DMS 273 treated with DMSO at 0.1 percent for 48 hours (cell line): ENCODE results near the gene FADS6.

Experiments used
- DNase-seq: peaks from one replicate; lab custom pipeline; 2025; lab: John Stamatoyannopoulos, UW

The FADS6 gene

DNA sequence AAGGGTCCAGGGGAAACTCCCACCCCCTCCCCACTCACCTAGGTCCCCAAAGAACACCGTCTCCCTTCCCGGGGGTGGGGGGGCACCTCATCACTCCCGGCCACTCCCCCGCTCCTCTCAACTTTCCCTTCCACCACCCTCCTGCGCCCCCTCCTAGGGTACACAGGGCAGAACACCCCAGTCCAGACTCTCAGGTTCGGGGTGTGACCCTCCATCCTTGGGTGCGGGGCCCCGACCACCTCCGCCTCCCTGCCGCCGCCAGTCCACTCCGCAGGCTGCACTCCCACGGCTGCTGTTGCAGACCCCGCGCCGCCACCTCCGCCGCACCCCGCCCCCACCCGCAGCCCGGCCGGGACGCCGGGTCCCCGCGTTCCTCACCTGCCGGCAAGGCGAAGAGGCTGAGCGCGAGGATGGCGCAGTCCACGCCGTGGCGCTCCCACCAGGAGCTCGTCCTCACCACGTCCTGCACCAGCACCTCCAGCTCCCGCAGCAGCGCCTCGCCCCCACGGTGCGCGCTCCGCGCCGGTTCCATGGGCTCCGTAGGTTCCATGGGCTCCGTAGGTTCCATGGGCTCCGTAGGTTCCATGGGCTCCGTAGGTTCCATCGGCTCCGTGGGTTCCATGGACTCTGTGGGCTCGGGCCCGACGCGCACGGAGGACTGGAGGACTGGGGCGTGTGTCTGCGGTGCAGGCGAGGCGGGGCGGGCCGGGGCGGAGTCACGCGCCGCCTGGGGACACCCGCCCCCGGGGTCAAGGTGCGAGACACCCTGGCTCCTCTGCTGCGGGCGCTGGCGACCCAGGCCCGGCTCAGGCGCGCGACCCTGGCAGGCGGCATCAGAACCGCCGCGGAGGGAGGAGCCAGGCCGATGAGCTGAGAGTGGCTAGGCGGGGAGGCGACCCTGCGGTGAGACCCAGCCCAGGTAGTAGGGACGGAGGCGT lies at the start of gene FADS6:
Gene FADS6 (minus strand): TSS at position 660 of the 938 bp plus-strand sequence. CDS start 38 bp downstream, at position 622.
- no peak for DNase-seq

DNA sequence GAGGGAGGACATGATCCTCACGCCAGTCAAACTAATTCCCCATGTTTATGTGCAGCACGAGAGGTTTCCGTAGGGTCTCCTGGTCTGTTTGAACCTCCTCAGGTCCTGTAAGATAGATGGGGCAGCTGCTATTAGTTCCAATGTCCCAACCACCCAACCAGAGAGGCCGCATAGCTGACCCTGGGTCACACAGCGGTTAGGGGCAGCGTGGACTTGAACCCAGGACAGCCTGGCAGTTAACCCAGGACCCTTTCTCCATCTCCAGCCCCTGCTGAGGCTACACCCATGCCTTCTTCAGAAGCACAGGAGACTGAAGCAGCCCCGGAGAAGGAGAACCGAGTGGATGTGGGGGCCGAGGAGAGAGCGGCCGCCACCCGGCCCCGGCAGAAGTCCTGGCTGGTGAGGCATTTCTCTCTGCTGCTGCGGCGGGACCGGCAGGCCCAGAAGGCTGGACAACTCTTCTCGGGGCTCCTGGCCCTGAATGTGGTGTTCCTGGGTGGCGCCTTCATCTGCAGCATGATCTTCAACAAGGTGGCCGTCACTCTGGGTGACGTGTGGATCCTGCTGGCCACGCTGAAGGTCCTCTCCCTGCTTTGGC lies 47.8 kb upstream of the FADS6 start:
- no peak for DNase-seq

DNA sequence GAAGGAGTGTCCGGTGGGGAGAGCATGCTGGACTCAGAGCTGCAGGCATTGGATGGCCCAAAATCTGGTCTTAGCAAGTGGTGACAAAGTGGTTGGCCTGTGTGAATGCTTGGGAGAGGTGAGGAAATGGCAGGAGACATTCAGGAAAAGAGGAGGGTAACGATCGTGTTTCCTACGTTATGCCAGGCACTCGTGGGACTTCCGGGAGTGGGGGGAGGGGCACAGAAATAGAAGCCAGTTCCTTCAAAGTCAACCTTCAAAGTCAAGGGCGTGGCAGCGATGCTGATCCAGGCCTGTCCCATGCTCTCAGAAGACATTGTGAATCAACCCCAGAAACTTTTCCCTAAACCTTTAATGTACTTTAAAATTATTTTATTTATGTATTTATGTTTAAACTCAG lies 46.1 kb upstream of the FADS6 start:
- DNase-seq, result no peak

GRCh38 chr17:74938194-74938950 lies 44.9 kb upstream of the FADS6 start:
- no peak for DNase-seq

GRCh38 chr17:74937064-74938051 lies 43.9 kb upstream of the FADS6 start:
- DNase-seq, result no peak

DNA sequence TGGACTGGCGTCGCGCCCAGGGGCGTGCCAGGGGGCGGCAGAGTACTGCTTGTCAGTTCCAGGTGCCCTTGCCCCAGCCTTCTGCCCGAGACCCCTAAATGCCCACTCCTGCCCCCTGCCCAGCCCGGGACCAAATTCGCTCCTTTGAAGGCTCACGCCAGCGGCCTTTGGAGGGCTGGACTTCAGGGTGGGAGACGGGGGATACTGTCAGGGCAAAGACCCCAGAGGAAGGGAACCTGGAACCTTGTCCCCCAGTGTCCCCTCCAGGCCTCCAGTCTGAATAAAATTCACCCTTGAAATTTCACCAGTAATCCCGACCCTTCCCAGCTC lies 43.0 kb upstream of the FADS6 start:
- no peak for DNase-seq

DNA sequence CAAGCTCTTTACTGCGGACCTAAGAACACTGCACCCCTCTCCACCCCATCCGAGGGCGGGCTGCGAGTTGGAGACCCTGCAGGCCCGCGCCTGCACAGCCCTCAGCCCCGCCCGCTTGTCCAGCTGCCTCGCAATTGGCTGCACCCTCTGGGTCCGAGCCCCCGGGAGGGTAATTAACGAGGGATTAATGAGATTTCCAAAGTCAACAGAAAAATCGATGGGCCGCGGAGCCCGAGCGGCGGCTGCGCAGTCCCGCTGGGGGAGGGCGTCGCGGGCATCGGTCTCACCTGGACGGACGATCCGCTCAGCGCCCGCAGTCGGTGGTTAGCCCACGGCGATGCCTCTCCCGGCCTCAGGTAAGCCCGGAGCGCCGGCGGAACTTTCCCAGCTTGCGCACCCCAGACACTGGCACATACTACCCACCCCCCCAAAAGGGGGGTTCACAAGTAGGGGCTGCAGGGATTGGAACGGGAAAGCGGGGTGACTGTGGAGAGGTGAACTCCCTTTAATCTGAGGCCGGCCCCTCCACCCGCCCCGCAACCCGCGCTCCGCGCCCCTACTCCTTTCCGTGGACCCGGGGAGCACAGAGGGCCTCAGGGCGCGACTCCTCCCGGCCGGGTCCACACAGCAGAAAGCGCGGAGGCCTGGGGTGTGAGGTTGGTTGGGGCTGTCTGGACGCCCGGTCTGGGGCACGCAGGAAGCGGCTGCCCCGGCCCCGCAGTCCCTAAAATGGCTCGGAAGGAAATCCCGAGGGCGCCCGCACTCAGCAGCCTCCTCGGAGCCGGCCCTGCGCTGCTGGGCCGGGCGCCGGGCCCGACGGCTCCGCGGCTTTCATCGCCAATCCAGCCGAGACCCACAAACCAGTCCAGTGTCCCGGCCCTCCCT lies 42.4 kb upstream of the FADS6 start, which contains the start of gene OTOP3:
Gene OTOP3 (plus strand): TSS at position 314 of the 885 bp plus-strand sequence. CDS start 24 bp downstream, at position 338.
- no peak for DNase-seq

GRCh38 chr17:74935048-74935447 lies 41.6 kb upstream of the FADS6 start:
- DNase-seq, result no peak

DNA sequence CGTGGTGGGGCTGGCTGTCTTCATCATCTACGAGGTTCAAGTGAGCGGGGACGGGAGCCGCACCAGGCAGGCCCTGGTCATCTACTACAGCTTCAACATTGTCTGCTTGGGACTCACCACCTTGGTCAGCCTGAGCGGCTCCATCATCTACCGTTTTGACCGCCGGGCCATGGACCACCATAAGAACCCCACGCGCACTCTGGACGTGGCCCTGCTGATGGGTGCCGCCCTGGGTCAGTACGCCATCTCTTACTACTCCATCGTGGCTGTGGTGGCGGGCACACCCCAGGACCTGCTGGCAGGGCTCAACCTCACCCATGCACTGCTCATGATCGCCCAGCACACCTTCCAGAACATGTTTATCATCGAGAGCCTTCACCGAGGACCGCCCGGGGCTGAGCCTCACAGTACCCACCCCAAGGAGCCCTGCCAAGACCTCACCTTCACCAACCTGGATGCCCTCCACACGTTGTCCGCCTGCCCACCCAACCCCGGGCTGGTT lies 37.2 kb upstream of the FADS6 start:
- no peak for DNase-seq

GRCh38 chr17:74928786-74929185 lies 35.4 kb upstream of the FADS6 start:
- no peak for DNase-seq

- no peak for DNase-seq
Observed at GRCh38 chr17:74925242-74925641, 31.8 kb upstream of the FADS6 start.

DNA sequence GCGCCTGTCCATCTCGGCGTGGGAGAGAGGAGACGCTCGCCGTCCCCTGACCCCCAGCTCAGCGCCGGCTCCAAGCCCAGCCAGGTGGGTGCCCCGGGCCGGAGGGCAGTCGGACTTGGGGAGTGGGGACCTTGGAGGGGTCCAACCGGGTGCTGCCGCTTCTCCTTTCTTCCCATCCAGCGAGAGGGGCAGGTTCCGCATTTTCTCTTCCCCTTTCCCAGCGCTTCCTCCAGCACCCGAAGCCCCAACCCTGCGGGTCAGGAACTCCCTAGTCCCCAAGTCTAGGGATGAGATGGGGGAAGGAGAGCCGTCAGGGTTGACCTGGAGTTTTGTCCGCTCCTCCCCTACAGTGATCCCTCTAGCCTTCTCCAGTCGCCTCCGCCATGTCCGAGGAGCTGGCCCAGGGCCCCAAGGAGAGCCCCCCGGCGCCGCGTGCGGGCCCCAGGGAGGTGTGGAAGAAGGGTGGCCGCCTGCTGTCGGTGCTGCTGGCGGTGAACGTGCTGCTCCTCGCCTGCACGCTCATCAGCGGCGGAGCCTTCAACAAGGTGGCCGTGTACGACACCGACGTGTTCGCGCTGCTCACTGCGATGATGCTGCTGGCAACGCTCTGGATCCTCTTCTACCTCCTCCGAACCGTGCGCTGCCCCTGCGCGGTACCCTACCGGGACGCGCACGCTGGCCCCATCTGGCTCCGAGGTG lies 31.0 kb upstream of the FADS6 start, which contains the start of gene OTOP2:
Gene OTOP2 (plus strand): TSS at position 24 of the 699 bp plus-strand sequence. CDS start 360 bp downstream, at position 384.
- DNase-seq, result no peak

GRCh38 chr17:74923538-74924249 lies 30.3 kb upstream of the FADS6 start:
- DNase-seq, result no peak

DNA sequence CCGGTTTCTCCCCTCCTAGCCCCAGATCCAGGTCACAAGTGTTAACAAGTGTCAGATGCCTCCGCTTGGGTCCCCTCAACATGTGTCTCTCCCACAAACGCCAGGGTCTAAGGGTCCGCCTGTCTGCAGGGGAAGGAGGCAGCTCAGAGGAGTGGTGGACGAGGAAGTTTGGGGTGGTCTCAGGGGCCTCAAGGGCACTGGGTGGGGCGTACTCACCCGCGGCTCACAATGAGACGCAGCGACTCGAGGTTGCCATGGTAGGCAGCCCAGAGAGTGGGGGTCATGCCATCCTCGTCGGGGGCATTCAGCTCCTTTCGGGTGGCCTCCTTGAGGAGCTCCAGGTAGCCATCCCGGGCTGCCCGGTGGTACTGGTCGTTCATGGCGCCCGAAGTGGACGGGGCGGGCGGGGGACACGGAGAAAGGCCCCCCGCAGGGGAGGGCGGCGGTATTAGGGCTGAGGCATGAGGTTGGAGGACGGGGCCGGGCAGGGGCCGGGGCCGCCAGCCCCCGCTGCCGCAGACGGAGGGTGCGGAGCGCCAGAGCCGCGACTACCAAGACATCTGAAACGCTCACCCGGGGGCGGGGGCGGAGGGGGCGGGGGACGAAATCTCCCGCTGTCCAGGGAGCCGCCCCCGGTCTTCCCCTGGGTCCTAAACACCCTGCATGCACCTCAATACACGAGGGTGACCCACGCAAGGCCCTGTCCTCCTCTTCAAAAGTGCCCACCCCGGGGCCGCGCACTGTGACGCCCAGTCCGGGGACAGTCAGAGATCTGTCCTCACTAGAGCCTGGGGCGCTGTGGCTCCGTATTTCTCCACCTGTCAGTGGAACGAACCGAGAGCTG lies 29.5 kb upstream of the FADS6 start, which contains the start of gene USH1G:
Gene USH1G (minus strand): TSS at position 562 of the 844 bp plus-strand sequence. CDS start 182 bp downstream, at position 380.
- no peak for DNase-seq

DNA sequence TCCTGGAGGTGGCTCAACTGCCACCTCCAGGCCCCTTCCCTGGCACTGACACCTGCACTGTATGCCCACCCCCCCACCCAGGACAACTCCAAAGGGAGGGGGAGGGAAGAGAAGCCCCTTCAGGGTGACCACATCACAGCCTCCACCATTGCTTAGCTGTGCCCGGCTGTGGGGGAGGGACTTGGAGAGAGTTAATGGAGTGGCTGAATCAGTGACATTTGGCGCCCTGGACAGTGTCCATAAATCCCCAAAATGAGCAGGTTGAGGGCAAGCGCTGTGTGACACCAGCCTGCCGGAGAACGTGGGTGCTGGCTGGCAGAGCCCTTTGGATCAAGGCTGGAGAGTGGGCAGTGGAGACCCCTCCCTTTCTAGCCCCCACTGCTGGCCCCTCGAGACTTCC lies 28.7 kb upstream of the FADS6 start:
- DNase-seq, result no peak

DNA sequence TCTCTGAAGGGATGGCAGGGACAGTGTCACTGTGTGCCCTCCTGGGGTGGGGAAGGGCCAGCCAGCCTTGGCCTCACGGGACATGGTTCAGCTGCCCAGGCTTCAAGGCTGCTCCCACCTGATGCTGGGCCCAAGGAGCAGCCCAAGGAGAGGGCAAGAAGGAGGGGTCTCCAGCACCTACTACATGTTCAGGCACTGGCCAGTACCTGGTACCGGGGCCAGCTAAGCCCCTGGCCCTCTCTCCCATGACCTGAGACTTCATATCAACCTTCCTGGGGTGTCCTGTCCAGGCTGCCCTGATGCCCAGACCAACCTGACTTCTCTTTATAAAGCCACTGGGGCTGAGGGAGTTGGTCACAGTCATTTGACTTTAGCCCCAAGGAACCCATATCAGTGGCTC lies 28.3 kb upstream of the FADS6 start:
- DNase-seq, result no peak

- DNase-seq, result no peak
Observed at GRCh38 chr17:74921026-74921681, 27.7 kb upstream of the FADS6 start.
